ENCODE results near the gene CCDC121. TPM values are rescaled to one million over a fixed set of nuclear protein-coding genes. Genes with fewer than 3 reads are reported as not detected.
A peak's percentile ranks its signal among the peaks of the same experiment; 100 is the strongest.

CCDC121 gene
- total and polyA plus RNA-seq, 10 of the 15 experiments (the other 5 are each of a cell fraction or from before 2014, with no cell fraction given), result 0.34 to 1.2 (median 0.63) TPM

DNA sequence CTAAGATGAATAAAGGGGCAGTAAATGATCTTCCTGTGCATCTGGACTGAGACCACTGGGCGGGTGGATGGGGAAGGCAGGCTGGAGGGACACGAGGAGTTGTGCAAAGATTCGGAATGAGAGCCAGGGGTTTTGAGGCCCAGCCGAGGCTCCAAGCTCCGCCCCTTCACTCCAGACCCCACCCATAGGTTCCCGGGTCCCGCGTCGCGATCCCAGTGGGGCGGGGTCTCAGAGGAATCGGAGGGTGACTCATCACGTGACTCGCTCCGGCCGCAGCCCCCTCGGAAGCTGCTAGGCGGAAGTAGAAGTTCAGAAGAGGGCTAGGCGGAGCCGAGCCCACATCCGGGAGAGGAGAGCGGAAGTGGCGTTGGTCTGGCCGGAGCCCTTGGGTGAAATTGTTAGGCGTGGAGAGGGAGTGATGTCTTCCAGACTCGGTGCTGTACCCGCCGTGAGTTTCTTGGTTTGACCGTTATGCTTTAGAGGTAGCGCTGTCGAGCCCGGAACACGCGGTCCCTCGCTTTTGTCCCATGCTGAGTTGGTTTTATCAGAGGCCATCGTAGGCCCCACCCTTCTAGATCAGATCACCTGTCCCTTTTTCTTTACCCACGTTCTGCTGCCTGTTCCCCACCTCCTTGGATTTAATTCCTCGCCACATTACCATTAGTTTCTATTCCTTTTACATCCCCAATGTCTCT, 46.0 kb downstream of the CCDC121 start, which contains the start of gene ZNF512 (continued):
- TF ChIP-seq, protein P1, sequence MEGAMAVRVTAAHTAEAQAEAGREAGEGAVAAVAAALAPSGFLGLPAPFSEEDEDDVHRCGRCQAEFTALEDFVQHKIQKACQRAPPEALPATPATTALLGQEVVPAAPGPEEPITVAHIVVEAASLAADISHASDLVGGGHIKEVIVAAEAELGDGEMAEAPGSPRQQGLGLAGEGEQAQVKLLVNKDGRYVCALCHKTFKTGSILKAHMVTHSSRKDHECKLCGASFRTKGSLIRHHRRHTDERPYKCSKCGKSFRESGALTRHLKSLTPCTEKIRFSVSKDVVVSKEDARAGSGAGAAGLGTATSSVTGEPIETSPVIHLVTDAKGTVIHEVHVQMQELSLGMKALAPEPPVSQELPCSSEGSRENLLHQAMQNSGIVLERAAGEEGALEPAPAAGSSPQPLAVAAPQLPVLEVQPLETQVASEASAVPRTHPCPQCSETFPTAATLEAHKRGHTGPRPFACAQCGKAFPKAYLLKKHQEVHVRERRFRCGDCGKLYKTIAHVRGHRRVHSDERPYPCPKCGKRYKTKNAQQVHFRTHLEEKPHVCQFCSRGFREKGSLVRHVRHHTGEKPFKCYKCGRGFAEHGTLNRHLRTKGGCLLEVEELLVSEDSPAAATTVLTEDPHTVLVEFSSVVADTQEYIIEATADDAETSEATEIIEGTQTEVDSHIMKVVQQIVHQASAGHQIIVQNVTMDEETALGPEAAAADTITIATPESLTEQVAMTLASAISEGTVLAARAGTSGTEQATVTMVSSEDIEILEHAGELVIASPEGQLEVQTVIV (IDR thresholded peaks at IDR 0.05; ENCODE audit: borderline replicate concordance, partially characterized antibody), result peak; percentile 89
- TF ChIP-seq CBX5 (IDR thresholded peaks at IDR 0.05; ENCODE audit: low read depth), result no peak
- TF ChIP-seq, protein P2, sequence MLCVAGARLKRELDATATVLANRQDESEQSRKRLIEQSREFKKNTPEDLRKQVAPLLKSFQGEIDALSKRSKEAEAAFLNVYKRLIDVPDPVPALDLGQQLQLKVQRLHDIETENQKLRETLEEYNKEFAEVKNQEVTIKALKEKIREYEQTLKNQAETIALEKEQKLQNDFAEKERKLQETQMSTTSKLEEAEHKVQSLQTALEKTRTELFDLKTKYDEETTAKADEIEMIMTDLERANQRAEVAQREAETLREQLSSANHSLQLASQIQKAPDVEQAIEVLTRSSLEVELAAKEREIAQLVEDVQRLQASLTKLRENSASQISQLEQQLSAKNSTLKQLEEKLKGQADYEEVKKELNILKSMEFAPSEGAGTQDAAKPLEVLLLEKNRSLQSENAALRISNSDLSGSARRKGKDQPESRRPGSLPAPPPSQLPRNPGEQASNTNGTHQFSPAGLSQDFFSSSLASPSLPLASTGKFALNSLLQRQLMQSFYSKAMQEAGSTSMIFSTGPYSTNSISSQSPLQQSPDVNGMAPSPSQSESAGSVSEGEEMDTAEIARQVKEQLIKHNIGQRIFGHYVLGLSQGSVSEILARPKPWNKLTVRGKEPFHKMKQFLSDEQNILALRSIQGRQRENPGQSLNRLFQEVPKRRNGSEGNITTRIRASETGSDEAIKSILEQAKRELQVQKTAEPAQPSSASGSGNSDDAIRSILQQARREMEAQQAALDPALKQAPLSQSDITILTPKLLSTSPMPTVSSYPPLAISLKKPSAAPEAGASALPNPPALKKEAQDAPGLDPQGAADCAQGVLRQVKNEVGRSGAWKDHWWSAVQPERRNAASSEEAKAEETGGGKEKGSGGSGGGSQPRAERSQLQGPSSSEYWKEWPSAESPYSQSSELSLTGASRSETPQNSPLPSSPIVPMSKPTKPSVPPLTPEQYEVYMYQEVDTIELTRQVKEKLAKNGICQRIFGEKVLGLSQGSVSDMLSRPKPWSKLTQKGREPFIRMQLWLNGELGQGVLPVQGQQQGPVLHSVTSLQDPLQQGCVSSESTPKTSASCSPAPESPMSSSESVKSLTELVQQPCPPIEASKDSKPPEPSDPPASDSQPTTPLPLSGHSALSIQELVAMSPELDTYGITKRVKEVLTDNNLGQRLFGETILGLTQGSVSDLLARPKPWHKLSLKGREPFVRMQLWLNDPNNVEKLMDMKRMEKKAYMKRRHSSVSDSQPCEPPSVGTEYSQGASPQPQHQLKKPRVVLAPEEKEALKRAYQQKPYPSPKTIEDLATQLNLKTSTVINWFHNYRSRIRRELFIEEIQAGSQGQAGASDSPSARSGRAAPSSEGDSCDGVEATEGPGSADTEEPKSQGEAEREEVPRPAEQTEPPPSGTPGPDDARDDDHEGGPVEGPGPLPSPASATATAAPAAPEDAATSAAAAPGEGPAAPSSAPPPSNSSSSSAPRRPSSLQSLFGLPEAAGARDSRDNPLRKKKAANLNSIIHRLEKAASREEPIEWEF (IDR thresholded peaks at IDR 0.05; ENCODE audit: insufficient replicate concordance, low read depth, low read length), result no peak
- no peak for TF ChIP-seq CHD2 (IDR thresholded peaks at IDR 0.05; ENCODE audit: borderline replicate concordance, low read depth, low read length)
- peak; percentile 49 for TF ChIP-seq IKZF1 (conservative IDR thresholded peaks at IDR 0.05)
- TF ChIP-seq, protein P3, sequence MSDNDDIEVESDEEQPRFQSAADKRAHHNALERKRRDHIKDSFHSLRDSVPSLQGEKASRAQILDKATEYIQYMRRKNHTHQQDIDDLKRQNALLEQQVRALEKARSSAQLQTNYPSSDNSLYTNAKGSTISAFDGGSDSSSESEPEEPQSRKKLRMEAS (IDR thresholded peaks at IDR 0.05; ENCODE audit: low read depth, low read length), result peak; percentile 80
- TF ChIP-seq RELA (IDR thresholded peaks at IDR 0.05; ENCODE audit: borderline replicate concordance, partially characterized antibody), result peak; percentile 21
- peak; percentile 49; the same call in 1 of the 2 replicates for TF ChIP-seq ATF7 (IDR thresholded peaks at IDR 0.05; ENCODE audit: low read depth)
- TF ChIP-seq CHD1 (IDR thresholded peaks at IDR 0.05; ENCODE audit: low read depth, low read length), result no peak
- peak; percentile 99 for TF ChIP-seq RAD51 (IDR thresholded peaks at IDR 0.05)
- TF ChIP-seq NFYB (IDR thresholded peaks at IDR 0.05; ENCODE audit: insufficient read depth, low read depth, low read length), result peak; percentile 78
- TF ChIP-seq GATAD2B (conservative IDR thresholded peaks at IDR 0.05; ENCODE audit: low read depth), result no peak; the same call in 1 of the 2 replicates
- TF ChIP-seq TBL1XR1 (IDR thresholded peaks at IDR 0.05; ENCODE audit: low read depth, low read length), result peak; percentile 63; the same call in 1 of the 2 replicates
- TF ChIP-seq, protein P4, sequence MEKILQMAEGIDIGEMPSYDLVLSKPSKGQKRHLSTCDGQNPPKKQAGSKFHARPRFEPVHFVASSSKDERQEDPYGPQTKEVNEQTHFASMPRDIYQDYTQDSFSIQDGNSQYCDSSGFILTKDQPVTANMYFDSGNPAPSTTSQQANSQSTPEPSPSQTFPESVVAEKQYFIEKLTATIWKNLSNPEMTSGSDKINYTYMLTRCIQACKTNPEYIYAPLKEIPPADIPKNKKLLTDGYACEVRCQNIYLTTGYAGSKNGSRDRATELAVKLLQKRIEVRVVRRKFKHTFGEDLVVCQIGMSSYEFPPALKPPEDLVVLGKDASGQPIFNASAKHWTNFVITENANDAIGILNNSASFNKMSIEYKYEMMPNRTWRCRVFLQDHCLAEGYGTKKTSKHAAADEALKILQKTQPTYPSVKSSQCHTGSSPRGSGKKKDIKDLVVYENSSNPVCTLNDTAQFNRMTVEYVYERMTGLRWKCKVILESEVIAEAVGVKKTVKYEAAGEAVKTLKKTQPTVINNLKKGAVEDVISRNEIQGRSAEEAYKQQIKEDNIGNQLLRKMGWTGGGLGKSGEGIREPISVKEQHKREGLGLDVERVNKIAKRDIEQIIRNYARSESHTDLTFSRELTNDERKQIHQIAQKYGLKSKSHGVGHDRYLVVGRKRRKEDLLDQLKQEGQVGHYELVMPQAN (conservative IDR thresholded peaks at IDR 0.05), result 0 out of 2 replicates have a peak, but pooled peaks have one; percentile 27
- TF ChIP-seq YBX1 (IDR thresholded peaks at IDR 0.05), result no peak
- no peak for TF ChIP-seq SIX5 (IDR thresholded peaks at IDR 0.05; ENCODE audit: low read depth, low read length, severe bottlenecking)
- peak; percentile 59; the same call in 1 of the 2 replicates for TF ChIP-seq CREB1 (IDR thresholded peaks at IDR 0.05; ENCODE audit: low read depth)

Measured in GM12878 (cell line).